Left lung (tissue), 10 donors: ENCODE results near the gene TNK2. TPM values are rescaled to one million over a fixed set of nuclear protein-coding genes. Genes with fewer than 3 reads are reported as not detected.

Source experiments
- ATAC-seq: fragments of 200-7000 bp; cut with Tn5 transposase; one replicate; pipeline ENCODE4 v1.9.1; 2020; ENCODE audit warnings: moderate library complexity
- DNase-seq, 4 donors: peaks; one replicate each; pipeline ENCODE4 v3.0.0-alpha.2; 2013 to 2020
- H3K27ac ChIP-seq, 2 donors: fragments of 200-600 bp; sonication (generic) in 1 of 2; one replicate each; pipeline versions ENCODE4 v1.5.0 to v1.8.0; 2020 to 2021
- H3K27me3 ChIP-seq, 2 donors: fragments of 200-600 bp; sonication (generic) in 1 of 2; one replicate each; pipeline versions ENCODE4 v1.5.0 to v1.8.0; 2020 to 2021
- H3K36me3 ChIP-seq, 2 donors: fragments of 200-600 bp; sonication (generic) in 1 of 2; one replicate each; pipeline versions ENCODE4 v1.5.0 to v1.8.0; 2020 to 2021
- H3K4me1 ChIP-seq, 2 donors: fragments of 200-600 bp; one replicate each; pipeline ENCODE4 v1.8.0; 2021
- H3K4me3 ChIP-seq, 2 donors: fragments of 200-600 bp; sonication (generic) in 1 of 2; one replicate each; pipeline versions ENCODE4 v1.5.0 to v1.8.0; 2020 to 2021; ENCODE audit warnings: mild to moderate bottlenecking in 1 of 2
- H3K9me3 ChIP-seq, 2 donors: fragments of 200-600 bp; sonication (generic) in 1 of 2; one replicate each; pipeline versions ENCODE4 v1.5.0 to v1.8.0; 2020 to 2021
- CTCF ChIP-seq, 2 donors: fragments of 200-600 bp; sonication (generic) in 1 of 2; IDR thresholded peaks; one replicate each; pipeline versions ENCODE4 v1.5.0 to v1.8.0; 2021; ENCODE audit warnings: antibody characterized with exemption in 2 of 2
- intact Hi-C, 2 donors: fragments of 100-400 bp; cut with DNase I; formaldehyde crosslinking; loops; one replicate each; pipeline versions ENCODE4 v1.11.2 to v1.14.2; 2022
- polyA plus RNA-seq, 6 donors: library from polyadenylated mRNA; unstranded; fragments of 120-200 nt; gene quantifications; one replicate each; pipeline ENCODE4 v1.2.1, GENCODE V29; 2013; ENCODE audit not compliant: insufficient read length in 6 of 6
- total RNA-seq, 2 donors: library from RNA; stranded (reverse); fragmentation: NEBNext Ultra II Directional; extraction: Animal tissue kit (Norgen Biotek cat#: 25700); gene quantifications; one replicate each; pipeline ENCODE4 v1.2.1, GENCODE V29; 2021
- donor health status: DM: no; HTN: yes; CAD: no.
- donor health status: DM: no; HTN: no; CAD: no.

TNK2 gene
- total and polyA plus RNA-seq, 8 donors = 49.7 to 75.7 (median 58.2) TPM

- ATAC-seq (no peak), DNase-seq (no peak)
- Histone ChIP-seq H3K27me3 (peaks cover 0 to 23% of the 10 kb centered on the region in 2 donors), H3K4me3 (no peak overlapping the region), H3K27ac (no peak overlapping the region), H3K36me3 (no peaks in the 10 kb centered on the region), H3K9me3 (no peaks in the 10 kb centered on the region), H3K4me1 (peaks cover 0 to 15% of the 10 kb centered on the region in 2 donors)
- intact Hi-C loops = no loop called here
- TF ChIP-seq CTCF (IDR thresholded peaks at IDR 0.05) = no peak
These were observed 52.6 kb downstream of the TNK2 start for GRCh38 chr3:195855471-195856409.

GRCh38 chr3:195854628-195855294, 53.6 kb downstream of the TNK2 start:
- Histone ChIP-seq H3K4me1 (peaks cover 0 to 15% of the 10 kb centered on the region in 2 donors), H3K27me3 (peaks cover 0 to 18% of the 10 kb centered on the region in 2 donors), H3K4me3 (no peak overlapping the region), H3K9me3 (no peaks in the 10 kb centered on the region), H3K36me3 (no peaks in the 10 kb centered on the region), H3K27ac (no peak overlapping the region)
- TF ChIP-seq CTCF (IDR thresholded peaks at IDR 0.05) = no peak
- ATAC-seq (peak; percentile 49), DNase-seq (peak in 2 of 4 donors; percentile 55 to 59)
- intact Hi-C loops = no loop called here

- H3K4me1 ChIP-seq = peaks cover 0 to 8% of the 10 kb centered on the region in 2 donors
- no peak overlapping the region for H3K27ac ChIP-seq
- no peak overlapping the region for H3K4me3 ChIP-seq
- peaks cover 0 to 16% of the 10 kb centered on the region in 2 donors for H3K27me3 ChIP-seq
- peak in 1 of 4 donors; percentile 31 for DNase-seq
- no peak for ATAC-seq
- intact Hi-C loops = no loop called here
- H3K9me3 ChIP-seq = no peaks in the 10 kb centered on the region
- TF ChIP-seq CTCF (IDR thresholded peaks at IDR 0.05) = no peak
- no peaks in the 10 kb centered on the region for H3K36me3 ChIP-seq
These were observed 54.4 kb downstream of the TNK2 start for GRCh38 chr3:195853996-195854395.

GRCh38 chr3:195853036-195853435, 55.3 kb downstream of the TNK2 start:
- Histone ChIP-seq H3K36me3 (no peaks in the 10 kb centered on the region), H3K4me3 (no peak overlapping the region), H3K27me3 (peaks cover 0 to 16% of the 10 kb centered on the region in 2 donors), H3K27ac (no peak overlapping the region), H3K4me1 (peaks cover 0 to 7% of the 10 kb centered on the region in 2 donors), H3K9me3 (no peaks in the 10 kb centered on the region)
- no peak for TF ChIP-seq CTCF (IDR thresholded peaks at IDR 0.05)
- ATAC-seq (no peak), DNase-seq (peak in 1 of 4 donors; percentile 68)
- intact Hi-C loops = no loop called here
